Measurements from ENCODE around the gene TSPAN9. TPM values are rescaled to one million over a fixed set of nuclear protein-coding genes. Genes with fewer than 3 reads are reported as not detected.

TSPAN9 gene
- polyA plus RNA-seq, 3 donors: 92.7 to 102 (median 95.0) TPM

- DNase-seq (ENCODE audit: low read depth in 3 of 3, low spot score in 2 of 3): no peak
These were observed 1.9 kb upstream of the TSPAN9 start for GRCh38 chr12:3075315-3075714.

GRCh38 chr12:3077572-3078081 lies 448 bp downstream of the TSPAN9 start:
- DNase-seq (ENCODE audit: low read depth in 3 of 3, low spot score in 2 of 3): peak in 1 of 3 donors; percentile 64

GRCh38 chr12:3078086-3078820 lies 1.1 kb downstream of the TSPAN9 start:
- no peak for DNase-seq (ENCODE audit: low read depth in 3 of 3, low spot score in 2 of 3)

- no peak for DNase-seq (ENCODE audit: low read depth in 3 of 3, low spot score in 2 of 3)
These were observed 3.9 kb downstream of the TSPAN9 start for GRCh38 chr12:3081091-3081490.

- no peak for DNase-seq (ENCODE audit: low read depth in 3 of 3, low spot score in 2 of 3)
These were observed 4.7 kb downstream of the TSPAN9 start for GRCh38 chr12:3081886-3082285.

- DNase-seq (ENCODE audit: low read depth in 3 of 3, low spot score in 2 of 3): no peak
These were observed 6.2 kb downstream of the TSPAN9 start for GRCh38 chr12:3083241-3083920.

GRCh38 chr12:3083921-3084347 lies 6.8 kb downstream of the TSPAN9 start:
- no peak for DNase-seq (ENCODE audit: low read depth in 3 of 3, low spot score in 2 of 3)

- DNase-seq (ENCODE audit: low read depth in 3 of 3, low spot score in 2 of 3): no peak
These were observed 7.6 kb downstream of the TSPAN9 start for GRCh38 chr12:3084742-3085141.

GRCh38 chr12:3085341-3086139 lies 8.4 kb downstream of the TSPAN9 start:
- DNase-seq (ENCODE audit: low read depth in 3 of 3, low spot score in 2 of 3): no peak

- DNase-seq (ENCODE audit: low read depth in 3 of 3, low spot score in 2 of 3): no peak
These were observed 9.0 kb downstream of the TSPAN9 start for GRCh38 chr12:3086211-3086610.

GRCh38 chr12:3086729-3087323 lies 9.6 kb downstream of the TSPAN9 start:
- no peak for DNase-seq (ENCODE audit: low read depth in 3 of 3, low spot score in 2 of 3)

- no peak for DNase-seq (ENCODE audit: low read depth in 3 of 3, low spot score in 2 of 3)
These were observed 10.8 kb downstream of the TSPAN9 start for GRCh38 chr12:3087758-3088650.

- DNase-seq (ENCODE audit: low read depth in 3 of 3, low spot score in 2 of 3): no peak
These were observed 12.4 kb downstream of the TSPAN9 start for GRCh38 chr12:3089588-3089987.

GRCh38 chr12:3090240-3091037 lies 13.3 kb downstream of the TSPAN9 start:
- DNase-seq (ENCODE audit: low read depth in 3 of 3, low spot score in 2 of 3): no peak

- DNase-seq (ENCODE audit: low read depth in 3 of 3, low spot score in 2 of 3): no peak
These were observed 13.8 kb downstream of the TSPAN9 start for GRCh38 chr12:3091038-3091319.

- no peak for DNase-seq (ENCODE audit: low read depth in 3 of 3, low spot score in 2 of 3)
These were observed 14.4 kb downstream of the TSPAN9 start for GRCh38 chr12:3091382-3092241.

GRCh38 chr12:3092764-3093163 lies 15.6 kb downstream of the TSPAN9 start:
- no peak for DNase-seq (ENCODE audit: low read depth in 3 of 3, low spot score in 2 of 3)

GRCh38 chr12:3097186-3097804 lies 20.1 kb downstream of the TSPAN9 start:
- peak in 2 of 3 donors; percentile 82 to 87 for DNase-seq (ENCODE audit: low read depth in 3 of 3, low spot score in 2 of 3)

Measured in right renal cortex interstitium (tissue), 3 donors.